GM21825 (cell line): Measurements from ENCODE around the gene APBA3.

Experiments
- ATAC-seq: cut with Tn5 transposase; IDR thresholded peaks from one replicate; pipeline ENCODE4 v1.9.1; 2021; ENCODE audit warnings: mild to moderate bottlenecking, moderate library complexity; ENCODE audit not compliant: unreplicated experiment

Gene APBA3

DNA sequence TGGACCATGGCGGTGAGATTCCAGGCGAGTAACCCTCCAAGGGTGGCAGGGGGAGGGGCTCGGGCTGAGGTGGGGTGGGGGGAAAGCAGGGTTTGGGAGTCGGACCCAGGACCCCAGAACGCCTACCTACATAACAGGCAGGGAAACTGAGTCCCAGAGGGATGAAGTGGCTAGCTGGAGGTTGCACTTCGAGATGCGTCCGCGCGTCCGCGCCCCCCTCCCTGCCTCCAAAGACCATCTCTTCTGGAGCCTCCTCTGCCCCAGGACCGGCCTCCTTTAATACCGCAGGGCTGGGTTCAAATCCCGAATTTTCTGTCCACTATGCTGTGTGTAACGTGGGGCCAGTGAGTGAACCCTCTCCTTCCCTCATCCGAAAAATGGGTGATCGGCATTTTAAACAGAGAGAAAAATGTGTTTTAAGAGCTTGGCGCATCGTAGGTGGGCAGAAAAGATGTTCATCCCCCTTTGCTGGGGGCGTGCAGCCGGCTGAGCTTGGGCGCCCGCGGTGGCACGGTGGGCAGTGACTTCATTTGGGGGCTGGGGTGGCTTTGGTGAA lies 39.5 kb downstream of the APBA3 start:
- ATAC-seq: no peak

DNA sequence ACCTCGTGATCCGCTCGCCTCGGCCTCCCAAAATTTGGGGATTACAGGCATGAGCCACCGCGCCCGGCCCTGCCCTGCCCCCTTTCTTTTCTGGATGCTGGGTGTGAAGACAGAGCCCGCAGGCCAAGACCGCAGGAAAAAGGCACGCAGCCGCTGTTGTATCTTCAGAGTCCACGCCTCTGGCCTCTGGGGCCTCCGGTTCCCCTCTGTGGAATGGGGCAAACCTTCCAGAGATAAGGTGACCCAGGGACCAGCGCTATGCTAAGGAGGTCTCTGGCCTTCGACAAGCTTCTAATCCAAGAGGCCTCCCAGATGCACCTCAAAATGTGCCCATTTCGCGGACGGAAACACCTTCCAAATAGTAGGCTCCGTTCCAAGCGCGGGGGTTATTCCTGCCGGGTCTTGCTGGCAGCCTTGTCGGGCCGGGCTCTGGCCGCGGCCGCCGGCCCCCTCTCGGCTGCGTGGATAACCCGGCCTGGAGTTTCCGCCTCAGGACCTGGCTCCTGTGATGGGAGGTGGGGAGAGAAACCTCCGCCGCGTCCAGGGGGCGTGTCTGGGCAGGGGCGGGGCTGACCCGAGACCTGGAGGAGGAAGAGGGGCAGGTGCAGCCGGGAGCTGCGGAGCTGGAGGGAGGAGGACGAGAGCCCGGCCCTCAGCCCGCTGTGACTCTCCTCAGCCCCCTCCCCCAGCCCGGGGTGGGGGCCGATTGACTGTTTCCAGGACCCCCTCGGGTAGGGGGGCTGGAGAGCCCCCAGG lies 40.2 kb downstream of the APBA3 start:
- no peak for ATAC-seq

DNA sequence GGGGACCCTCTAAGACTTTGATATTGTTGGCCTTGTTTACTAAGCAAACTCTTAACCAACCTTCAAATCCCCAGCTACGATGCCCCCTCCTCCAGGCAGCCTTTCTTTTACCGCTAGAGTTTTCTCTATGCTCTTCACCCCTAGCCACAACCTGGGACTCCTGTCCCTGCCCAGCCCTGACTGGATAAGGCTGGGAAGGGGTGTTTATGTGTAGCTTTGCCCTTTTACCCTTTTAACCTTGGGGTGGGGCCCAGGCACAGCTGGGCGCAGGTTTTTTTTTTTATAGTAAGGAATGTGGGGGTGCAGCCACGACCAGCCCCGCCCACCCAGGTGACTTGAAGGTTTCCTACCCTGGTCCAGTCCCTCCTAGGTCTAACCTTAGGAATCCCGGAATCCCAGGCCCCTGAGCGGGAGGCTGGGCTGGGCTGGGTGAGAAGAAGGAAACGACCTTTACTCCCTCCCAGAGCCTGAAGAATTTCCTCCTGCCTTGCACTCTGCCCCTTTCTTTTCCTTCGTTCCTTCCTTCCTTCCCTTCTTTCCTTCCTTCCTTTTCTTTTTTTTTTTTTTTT lies 41.1 kb downstream of the APBA3 start:
- ATAC-seq: no peak

DNA sequence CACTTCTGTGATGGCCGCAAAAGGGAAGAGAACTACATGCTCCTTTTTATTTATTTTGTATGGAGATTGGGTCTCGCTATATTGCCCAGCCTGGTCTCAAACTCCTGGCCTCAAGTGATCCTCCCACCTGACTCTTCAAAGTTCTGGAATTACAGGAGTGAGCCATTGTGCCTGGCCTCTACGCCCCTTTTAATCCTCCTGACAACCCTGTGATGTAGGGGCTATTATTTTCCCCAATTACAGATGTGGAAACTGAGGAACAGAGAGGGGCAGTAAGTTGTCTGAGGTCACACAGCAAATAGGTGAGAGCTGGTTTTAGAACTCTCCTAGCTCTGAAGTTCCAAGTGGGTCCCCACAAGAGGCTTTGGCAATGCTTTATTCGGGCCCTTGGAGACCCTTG lies 41.6 kb downstream of the APBA3 start:
- ATAC-seq: no peak

DNA sequence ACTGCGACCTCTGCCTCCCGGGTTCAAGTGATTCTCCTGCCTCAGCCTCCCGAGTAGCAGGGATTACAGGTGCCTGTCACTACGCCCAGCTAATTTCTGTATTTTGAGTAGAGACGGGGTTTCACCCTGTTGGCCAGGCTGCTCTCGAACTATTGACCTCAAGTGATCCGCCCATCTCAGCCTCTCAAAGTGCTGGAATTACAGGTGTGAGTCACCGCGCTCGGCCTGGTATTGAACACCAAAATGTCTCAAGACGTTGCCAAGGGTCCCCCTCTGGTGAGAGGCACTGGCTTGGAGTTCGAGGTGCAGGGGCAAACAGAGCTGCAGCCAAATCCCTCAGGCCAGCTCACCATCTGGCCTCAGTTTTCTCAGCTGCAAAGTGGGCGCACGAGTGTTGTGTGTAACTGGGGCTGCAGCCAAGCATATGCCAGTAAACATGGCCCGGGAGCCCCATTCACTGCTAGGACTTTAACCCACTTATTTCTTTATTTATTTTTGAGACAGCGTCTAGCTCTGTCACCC lies 45.3 kb downstream of the APBA3 start:
- ATAC-seq: no peak

DNA sequence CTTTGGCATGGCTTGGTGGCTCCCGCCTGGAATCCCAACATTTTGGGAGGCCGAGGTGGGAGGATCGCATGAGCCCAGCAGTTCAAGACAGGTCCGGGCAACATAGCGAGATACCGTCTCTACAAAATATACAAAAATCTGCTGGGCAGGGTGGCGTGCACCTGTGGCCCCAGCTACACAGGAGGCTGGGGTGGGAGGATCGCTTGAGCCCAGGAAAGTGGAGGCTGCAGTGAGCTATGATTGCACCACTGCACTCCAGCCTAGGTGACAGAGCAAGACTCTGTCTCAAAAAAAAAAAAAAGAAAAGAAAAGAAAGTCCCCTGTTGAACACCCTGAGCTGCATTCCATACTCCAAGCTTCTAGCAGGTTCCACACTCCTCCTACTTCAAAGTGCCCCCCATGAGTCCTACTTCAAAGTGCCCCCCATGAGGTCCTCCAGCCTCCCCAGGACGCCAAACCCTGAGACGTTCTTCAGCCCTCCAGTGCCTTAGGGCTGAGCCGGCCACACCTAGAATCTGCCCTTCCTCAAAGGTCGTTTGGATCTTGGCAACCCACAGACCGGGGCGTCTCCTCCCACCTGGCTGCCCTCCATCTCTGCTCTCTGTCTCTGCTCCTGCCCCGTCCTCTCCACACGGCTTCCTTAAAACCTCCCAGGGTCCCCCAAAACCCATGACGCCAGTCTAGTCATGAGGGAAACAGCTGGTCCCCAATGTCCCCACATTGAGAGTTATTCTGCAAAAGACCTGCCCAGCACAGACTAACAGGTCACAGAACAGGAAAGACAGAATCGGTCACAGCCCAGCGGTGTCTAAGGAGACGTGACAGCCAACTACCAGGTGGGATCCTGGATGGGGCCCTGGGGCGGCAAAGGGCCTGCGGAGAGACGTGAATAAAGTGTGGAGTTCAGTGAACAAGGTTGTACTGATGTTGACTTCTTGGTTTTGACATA lies 48.6 kb downstream of the APBA3 start:
- ATAC-seq: no peak

DNA sequence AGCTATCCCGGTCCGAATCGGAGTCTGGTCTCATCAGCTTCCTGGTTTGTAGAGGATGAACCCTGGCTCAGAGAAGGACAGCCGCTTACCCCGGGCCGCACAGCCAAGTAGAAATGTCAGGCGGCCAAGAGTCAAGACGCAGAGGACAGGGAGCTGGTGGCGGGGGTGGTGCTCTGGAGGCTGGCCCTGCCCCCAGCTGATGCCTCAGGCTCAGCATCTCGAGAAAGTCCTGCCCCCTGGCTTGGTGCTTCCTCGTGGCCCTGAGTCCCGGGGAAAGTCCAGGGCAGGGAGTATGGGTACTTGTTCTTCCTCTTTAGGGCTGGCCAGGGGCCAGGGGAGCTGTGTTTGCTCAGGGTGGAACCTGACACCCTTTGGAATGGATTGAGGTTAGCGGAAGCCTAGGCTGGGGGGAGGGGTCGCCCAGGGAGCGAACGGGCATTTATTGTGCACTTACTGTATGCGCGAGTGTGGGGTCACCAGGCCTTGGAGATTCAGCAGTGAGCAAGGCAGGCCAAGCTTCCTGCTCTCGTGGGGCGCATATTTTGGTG lies 51.2 kb downstream of the APBA3 start:
- ATAC-seq: no peak

DNA sequence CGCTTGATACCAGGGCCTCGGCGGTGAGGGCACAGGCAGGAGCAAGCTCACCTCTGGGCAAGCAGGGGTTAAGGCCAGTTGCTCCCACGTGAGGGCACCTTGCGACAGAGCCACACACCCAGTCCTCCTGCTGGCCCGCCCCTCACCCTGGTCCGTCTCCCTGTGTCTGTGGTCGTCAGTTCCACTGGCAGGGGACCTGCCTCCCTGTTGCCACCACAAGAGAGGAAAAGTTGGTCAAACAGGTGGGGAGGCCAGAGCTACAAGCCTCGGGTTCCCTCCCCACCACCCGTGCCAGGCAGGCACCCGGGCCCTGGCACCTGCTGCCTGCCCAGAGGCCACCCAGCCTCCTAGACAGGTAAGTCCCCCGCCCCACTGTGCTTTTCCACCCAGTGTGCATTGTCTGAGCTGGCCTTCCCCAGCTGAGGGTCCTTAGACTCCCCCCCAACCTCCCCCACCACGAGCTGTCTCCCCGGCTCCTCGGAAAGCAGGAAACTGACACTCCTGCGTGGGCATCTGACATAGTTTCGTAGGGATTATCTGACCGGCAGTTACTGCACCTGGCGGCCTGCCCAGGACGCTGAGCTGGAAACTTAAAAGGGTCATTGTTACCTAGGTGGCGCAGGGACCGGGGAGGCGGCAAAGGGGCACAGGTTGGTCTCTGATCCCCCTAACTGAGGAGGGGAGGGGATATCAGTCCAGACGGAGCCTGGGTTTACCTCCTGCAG lies 53.1 kb downstream of the APBA3 start, which contains the start of gene TJP3:
Gene TJP3 (plus strand): TSS at position 178 of the 725 bp plus-strand sequence. CDS start 20,049 bp downstream, outside the sequence.
- no peak for ATAC-seq

DNA sequence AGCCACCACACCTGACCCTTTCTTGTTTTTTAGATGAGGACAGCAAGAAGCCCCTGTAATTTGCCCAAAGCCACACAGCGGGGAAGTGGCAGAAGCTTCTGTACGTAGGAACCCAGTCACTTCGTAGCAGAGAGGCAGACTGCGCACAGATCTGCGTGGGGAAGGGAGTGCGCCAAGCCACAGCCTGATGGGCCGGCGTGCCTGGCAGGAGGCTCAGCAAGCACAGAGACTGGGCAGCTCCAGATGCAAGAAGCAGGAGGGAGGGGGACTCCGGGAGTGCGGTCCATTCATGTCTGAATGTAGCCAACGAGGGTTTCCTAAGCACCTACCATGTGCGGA lies 53.7 kb downstream of the APBA3 start:
- no peak for ATAC-seq

DNA sequence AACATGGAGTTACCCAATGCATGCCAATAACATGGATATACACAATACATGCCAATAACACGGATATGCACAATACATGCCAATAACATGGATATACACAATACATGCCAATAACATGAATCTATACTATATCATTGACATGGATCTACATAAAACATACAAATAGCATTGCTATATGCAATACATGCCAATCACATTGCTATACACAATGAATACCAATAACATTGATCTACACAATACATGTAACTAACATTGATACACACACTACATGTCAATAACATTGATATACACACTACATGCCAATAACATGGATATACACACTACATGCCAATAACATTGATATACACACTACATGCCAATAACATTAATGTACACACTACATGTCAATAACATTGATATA lies 60.3 kb downstream of the APBA3 start:
- ATAC-seq: no peak
